Measurements from ENCODE around the gene SCNN1B. TPM values are rescaled to one million over a fixed set of nuclear protein-coding genes. Genes with fewer than 3 reads are reported as not detected.

Gene SCNN1B
- total and polyA plus RNA-seq, 11 donors: 0.15 to 1.1 (median 0.34) TPM; not detected in 6

DNA sequence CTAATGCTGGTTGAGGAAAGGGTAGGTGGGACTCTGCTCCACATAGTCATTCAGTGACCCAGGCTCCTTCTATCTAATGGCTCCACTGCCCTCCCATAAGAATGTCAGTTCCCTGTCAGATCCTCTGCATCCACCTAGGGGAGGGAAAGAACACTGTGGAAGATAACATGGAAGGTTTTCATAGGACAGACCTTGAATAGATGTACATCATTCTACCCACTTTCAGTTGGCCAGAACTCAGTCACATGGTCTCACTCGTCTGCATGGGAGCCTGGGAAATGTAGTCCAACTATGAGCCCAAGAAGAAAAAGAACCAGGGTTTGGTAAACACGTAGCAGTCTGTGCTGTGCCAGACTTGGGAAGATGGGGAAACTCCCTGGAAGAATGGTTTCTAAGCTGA lies 27.1 kb upstream of the SCNN1B start:
- Histone ChIP-seq H3K4me1 (no peaks in the 10 kb centered on the region), H3K27me3 (peaks cover 0 to 28% (median 0%) of the 10 kb centered on the region in 9 donors), H3K27ac (no peak overlapping the region), H3K9me3 (peaks cover 0 to 4% (median 0%) of the 10 kb centered on the region in 12 donors), H3K36me3 (no peaks in the 10 kb centered on the region), H3K4me3 (no peak overlapping the region)
- 41 to 59% (median 48%) methylated on average over 2 of the region's 2 CpGs for WGBS, 4 donors
- ATAC-seq (no peak), DNase-seq (no peak)
- intact Hi-C loops (cut with DNase I): no loop called here
- TF ChIP-seq, protein P1, sequence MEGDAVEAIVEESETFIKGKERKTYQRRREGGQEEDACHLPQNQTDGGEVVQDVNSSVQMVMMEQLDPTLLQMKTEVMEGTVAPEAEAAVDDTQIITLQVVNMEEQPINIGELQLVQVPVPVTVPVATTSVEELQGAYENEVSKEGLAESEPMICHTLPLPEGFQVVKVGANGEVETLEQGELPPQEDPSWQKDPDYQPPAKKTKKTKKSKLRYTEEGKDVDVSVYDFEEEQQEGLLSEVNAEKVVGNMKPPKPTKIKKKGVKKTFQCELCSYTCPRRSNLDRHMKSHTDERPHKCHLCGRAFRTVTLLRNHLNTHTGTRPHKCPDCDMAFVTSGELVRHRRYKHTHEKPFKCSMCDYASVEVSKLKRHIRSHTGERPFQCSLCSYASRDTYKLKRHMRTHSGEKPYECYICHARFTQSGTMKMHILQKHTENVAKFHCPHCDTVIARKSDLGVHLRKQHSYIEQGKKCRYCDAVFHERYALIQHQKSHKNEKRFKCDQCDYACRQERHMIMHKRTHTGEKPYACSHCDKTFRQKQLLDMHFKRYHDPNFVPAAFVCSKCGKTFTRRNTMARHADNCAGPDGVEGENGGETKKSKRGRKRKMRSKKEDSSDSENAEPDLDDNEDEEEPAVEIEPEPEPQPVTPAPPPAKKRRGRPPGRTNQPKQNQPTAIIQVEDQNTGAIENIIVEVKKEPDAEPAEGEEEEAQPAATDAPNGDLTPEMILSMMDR (IDR thresholded peaks at IDR 0.05): no peak
- TF ChIP-seq POLR2A (IDR thresholded peaks at IDR 0.05): no peak

DNA sequence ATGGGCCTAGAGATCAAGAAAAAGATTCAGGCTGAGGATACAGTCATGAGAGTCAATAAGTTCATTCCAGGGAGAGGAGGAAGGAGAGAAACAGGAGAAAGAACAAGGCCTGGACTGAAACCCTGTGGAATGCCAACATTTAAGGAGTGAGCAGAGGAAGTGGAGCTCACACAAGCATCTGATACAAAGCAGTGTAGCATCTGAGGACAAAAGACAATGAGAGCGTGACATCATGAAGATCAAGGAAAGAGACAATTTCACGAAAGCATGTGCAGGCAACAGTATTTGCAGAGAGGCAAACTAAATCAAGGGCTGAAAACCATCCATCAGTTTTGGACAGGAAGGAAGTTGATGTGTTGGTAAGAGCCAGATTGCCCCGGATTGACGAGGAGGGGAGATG lies 25.3 kb upstream of the SCNN1B start:
- peaks cover 0 to 39% (median 11%) of the 10 kb centered on the region in 9 donors for H3K27me3 ChIP-seq
- DNase-seq: no peak
- TF ChIP-seq POLR2A (IDR thresholded peaks at IDR 0.05): no peak
- TF ChIP-seq, protein P1 (IDR thresholded peaks at IDR 0.05): no peak
- no peaks in the 10 kb centered on the region for H3K9me3 ChIP-seq
- no peaks in the 10 kb centered on the region for H3K4me1 ChIP-seq
- no peaks in the 10 kb centered on the region for H3K36me3 ChIP-seq
- 52 to 62% (median 57%) methylated on average over 4 of the region's 4 CpGs for WGBS, 4 donors
- ATAC-seq: no peak
- no peak overlapping the region for H3K27ac ChIP-seq
- intact Hi-C loops (cut with DNase I): no loop called here
- H3K4me3 ChIP-seq: no peak overlapping the region

DNA sequence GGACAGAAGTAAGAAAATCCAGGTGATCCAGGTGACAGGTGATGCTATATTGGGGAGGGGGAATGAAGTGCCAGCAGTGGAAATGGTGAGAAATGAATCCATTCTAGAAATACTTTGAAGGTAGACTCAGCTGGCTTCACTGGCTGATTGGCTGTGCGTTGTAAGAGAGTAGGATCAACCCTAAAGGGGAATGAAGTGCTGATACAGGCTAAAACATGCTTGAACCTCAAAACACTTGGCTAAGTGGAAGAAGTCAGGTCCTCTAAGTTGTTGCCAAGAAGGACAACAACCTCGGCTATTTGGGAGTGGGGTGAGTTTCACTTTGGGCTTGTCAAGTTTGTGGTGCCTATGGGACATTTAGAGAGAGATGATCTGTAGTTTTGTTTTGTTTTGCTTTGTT lies 24.1 kb upstream of the SCNN1B start:
- intact Hi-C loops (cut with DNase I): no loop called here
- ATAC-seq: no peak
- H3K4me3 ChIP-seq: no peak overlapping the region
- WGBS, 4 donors: 54 to 62% (median 58%) methylated on average over 2 of the region's 2 CpGs
- no peak overlapping the region for H3K27ac ChIP-seq
- no peaks in the 10 kb centered on the region for H3K36me3 ChIP-seq
- no peaks in the 10 kb centered on the region for H3K4me1 ChIP-seq
- H3K9me3 ChIP-seq: no peaks in the 10 kb centered on the region
- TF ChIP-seq, protein P1 (IDR thresholded peaks at IDR 0.05): no peak
- no peak for DNase-seq
- H3K27me3 ChIP-seq: peaks cover 0 to 34% (median 11%) of the 10 kb centered on the region in 9 donors

DNA sequence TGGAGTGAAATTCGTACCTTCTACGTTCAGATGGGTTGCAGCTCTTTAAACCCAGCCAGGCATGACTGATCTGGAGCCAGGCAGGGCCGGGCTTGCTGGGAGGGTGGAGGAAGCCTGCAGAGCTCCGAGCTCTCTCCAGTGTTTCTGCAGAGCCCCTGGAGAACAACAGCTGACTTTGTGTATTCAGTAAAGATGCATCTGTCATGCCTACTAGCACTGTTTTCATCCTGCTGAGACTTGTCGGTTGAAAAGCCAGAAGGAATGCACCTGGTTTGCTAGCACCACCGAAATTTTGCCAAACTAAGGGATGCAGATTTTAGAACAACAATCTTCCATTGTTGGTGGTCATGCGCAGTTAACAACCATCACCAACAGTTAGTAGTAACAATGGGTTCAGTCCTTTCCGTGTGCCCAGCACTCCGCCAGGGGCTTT lies 22.4 kb upstream of the SCNN1B start:
- Histone ChIP-seq H3K4me1 (no peaks in the 10 kb centered on the region), H3K36me3 (no peaks in the 10 kb centered on the region), H3K27ac (no peak overlapping the region), H3K9me3 (no peaks in the 10 kb centered on the region), H3K27me3 (peaks cover 0 to 29% (median 11%) of the 10 kb centered on the region in 9 donors), H3K4me3 (no peak overlapping the region)
- WGBS, 4 donors: 12 to 21% (median 20%) methylated on average over 9 of the region's 9 CpGs
- intact Hi-C loops (cut with DNase I): no loop called here
- no peak for DNase-seq
- no peak for TF ChIP-seq POLR2A (IDR thresholded peaks at IDR 0.05)
- TF ChIP-seq, protein P1 (IDR thresholded peaks at IDR 0.05): no peak
- no peak for ATAC-seq
